ENCODE data around the gene WFS1.

Gene WFS1

DNA sequence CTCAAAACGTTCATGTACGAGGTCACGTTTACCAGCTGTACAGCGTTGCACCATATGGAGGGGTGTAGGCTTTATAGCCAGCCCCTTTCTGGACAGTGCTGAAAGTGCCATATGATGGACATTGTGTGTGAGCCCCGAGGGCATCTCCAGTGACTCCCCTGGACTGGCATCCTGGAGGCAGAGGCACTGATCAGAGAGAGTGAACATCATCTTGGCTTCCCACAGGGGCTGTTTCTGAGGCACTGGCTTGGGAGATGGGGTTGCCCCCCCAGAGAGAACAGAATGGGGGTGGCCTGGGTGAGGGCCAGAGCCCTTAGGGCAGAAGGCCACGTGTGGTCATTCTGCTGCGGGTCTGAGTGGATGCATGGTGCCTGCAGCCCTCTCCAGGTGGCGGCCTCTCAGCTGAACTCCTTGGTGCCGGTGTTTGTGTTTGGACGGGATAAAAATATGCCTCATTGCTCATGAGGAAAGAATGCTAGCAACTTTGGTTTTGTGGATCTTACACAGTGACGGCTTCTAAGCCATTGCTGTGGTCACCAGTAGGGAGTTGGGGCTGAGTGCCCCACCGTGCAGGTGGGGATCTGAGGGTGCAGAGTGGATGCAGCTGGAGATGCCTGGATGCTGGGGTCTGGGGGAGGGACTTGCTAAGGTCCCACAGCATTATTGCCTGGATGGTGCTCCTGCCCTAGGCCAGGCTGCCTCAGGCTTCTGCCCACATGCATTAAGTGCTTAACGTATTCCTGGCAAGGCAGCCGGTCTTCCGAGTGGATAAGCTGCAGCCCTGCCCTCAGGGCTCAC lies 3.4 kb downstream of the WFS1 start:
- TF ChIP-seq EZH2phosphoT487 (IDR thresholded peaks at IDR 0.05; ENCODE audit: borderline replicate concordance): no peak
- TF ChIP-seq, protein P1, sequence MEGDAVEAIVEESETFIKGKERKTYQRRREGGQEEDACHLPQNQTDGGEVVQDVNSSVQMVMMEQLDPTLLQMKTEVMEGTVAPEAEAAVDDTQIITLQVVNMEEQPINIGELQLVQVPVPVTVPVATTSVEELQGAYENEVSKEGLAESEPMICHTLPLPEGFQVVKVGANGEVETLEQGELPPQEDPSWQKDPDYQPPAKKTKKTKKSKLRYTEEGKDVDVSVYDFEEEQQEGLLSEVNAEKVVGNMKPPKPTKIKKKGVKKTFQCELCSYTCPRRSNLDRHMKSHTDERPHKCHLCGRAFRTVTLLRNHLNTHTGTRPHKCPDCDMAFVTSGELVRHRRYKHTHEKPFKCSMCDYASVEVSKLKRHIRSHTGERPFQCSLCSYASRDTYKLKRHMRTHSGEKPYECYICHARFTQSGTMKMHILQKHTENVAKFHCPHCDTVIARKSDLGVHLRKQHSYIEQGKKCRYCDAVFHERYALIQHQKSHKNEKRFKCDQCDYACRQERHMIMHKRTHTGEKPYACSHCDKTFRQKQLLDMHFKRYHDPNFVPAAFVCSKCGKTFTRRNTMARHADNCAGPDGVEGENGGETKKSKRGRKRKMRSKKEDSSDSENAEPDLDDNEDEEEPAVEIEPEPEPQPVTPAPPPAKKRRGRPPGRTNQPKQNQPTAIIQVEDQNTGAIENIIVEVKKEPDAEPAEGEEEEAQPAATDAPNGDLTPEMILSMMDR (conservative IDR thresholded peaks at IDR 0.05; ENCODE audit: low read length): no peak
- Histone ChIP-seq H3F3A (ENCODE audit: low read depth) (no peaks in the 10 kb centered on the region), H2AFZ (ENCODE audit: low read length) (no peak overlapping the region), H3K4me1 (ENCODE audit: insufficient read depth, low read length, poor library complexity, severe bottlenecking) (peaks cover 26% of the 10 kb centered on the region), H3K36me3 (ENCODE audit: insufficient read depth, low read length) (no peaks in the 10 kb centered on the region), H4K20me1 (ENCODE audit: insufficient read depth, low read length, poor library complexity, severe bottlenecking) (peaks cover 13% of the 10 kb centered on the region), H3K9me2 (replicated peaks; ENCODE audit: low read depth, low read length) (no peaks in the 10 kb centered on the region), H3K4me2 (ENCODE audit: low read depth, low read length, poor library complexity, severe bottlenecking) (no peak overlapping the region), H3K9ac (ENCODE audit: low read depth, low read length, poor library complexity, severe bottlenecking) (no peak overlapping the region), H3K27me3 (ENCODE audit: insufficient read depth, low read length, poor library complexity, severe bottlenecking) (peaks cover 7% of the 10 kb centered on the region), H3K79me2 (ENCODE audit: insufficient read depth, low read length) (no peaks in the 10 kb centered on the region), H3K9me3 (ENCODE audit: insufficient read depth, low read depth, low read length) (no peaks in the 10 kb centered on the region), H3K4me3 (ENCODE audit: low read length, poor library complexity, severe bottlenecking) (no peak overlapping the region)

DNA sequence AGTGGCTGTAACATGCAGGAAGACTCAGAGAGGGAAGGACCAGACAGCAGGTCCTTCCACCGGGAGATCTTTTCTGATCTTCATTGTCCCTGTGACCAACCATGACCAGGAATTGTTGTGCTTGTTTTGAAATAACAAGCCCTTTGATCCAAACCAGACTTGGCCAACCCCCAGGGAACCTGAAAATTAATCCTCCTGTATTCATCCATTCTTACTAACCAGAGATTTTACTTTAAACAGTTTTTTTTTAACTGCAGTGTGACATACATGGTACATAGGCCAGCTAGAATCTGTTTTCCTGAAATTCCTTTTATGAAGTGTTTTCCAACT lies 4.0 kb downstream of the WFS1 start:
- Histone ChIP-seq H3K9me2 (replicated peaks; ENCODE audit: low read depth, low read length) (no peaks in the 10 kb centered on the region), H3K79me2 (ENCODE audit: insufficient read depth, low read length) (no peaks in the 10 kb centered on the region), H3K4me1 (ENCODE audit: insufficient read depth, low read length, poor library complexity, severe bottlenecking) (peaks cover 26% of the 10 kb centered on the region), H3K9me3 (ENCODE audit: insufficient read depth, low read depth, low read length) (no peaks in the 10 kb centered on the region), H3K4me3 (ENCODE audit: low read length, poor library complexity, severe bottlenecking) (no peak overlapping the region), H3F3A (ENCODE audit: low read depth) (no peaks in the 10 kb centered on the region), H3K9ac (ENCODE audit: low read depth, low read length, poor library complexity, severe bottlenecking) (no peak overlapping the region), H4K20me1 (ENCODE audit: insufficient read depth, low read length, poor library complexity, severe bottlenecking) (peaks cover 17% of the 10 kb centered on the region), H3K4me2 (ENCODE audit: low read depth, low read length, poor library complexity, severe bottlenecking) (no peak overlapping the region), H3K27me3 (ENCODE audit: insufficient read depth, low read length, poor library complexity, severe bottlenecking) (peaks cover 7% of the 10 kb centered on the region), H3K36me3 (ENCODE audit: insufficient read depth, low read length) (no peaks in the 10 kb centered on the region), H2AFZ (ENCODE audit: low read length) (no peak overlapping the region)
- TF ChIP-seq, protein P1 (conservative IDR thresholded peaks at IDR 0.05; ENCODE audit: low read length): no peak
- no peak for TF ChIP-seq EZH2phosphoT487 (IDR thresholded peaks at IDR 0.05; ENCODE audit: borderline replicate concordance)

DNA sequence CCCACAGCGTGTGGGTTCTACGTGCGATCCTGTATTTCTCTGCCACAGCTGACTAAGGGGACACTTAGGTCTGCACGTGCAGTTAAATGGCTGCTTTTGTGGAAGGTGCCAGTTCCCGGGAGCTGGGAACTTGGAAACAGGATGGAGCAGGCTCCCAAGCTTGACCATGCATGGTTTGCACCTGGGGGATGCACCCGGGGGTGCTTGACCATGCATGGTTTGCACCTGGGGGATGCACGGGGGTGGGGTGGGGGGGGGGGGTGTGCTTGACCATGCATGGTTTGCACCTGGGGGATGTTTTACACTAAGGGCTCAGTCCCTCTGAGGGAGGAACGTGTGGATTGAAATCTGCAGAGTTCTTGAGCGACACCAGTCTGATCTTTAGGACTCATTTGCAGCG lies 5.7 kb downstream of the WFS1 start:
- Histone ChIP-seq H3K9ac (ENCODE audit: low read depth, low read length, poor library complexity, severe bottlenecking) (no peak overlapping the region), H3K4me1 (ENCODE audit: insufficient read depth, low read length, poor library complexity, severe bottlenecking) (peaks cover 34% of the 10 kb centered on the region), H3F3A (ENCODE audit: low read depth) (no peaks in the 10 kb centered on the region), H3K27me3 (ENCODE audit: insufficient read depth, low read length, poor library complexity, severe bottlenecking) (peaks cover 6% of the 10 kb centered on the region), H3K79me2 (ENCODE audit: insufficient read depth, low read length) (no peaks in the 10 kb centered on the region), H3K36me3 (ENCODE audit: insufficient read depth, low read length) (no peaks in the 10 kb centered on the region), H3K9me2 (replicated peaks; ENCODE audit: low read depth, low read length) (no peaks in the 10 kb centered on the region), H3K4me2 (ENCODE audit: low read depth, low read length, poor library complexity, severe bottlenecking) (no peak overlapping the region), H3K4me3 (ENCODE audit: low read length, poor library complexity, severe bottlenecking) (no peak overlapping the region), H4K20me1 (ENCODE audit: insufficient read depth, low read length, poor library complexity, severe bottlenecking) (peaks cover 17% of the 10 kb centered on the region), H3K9me3 (ENCODE audit: insufficient read depth, low read depth, low read length) (no peaks in the 10 kb centered on the region), H2AFZ (ENCODE audit: low read length) (no peak overlapping the region)
- TF ChIP-seq, protein P1 (conservative IDR thresholded peaks at IDR 0.05; ENCODE audit: low read length): no peak
- no peak for TF ChIP-seq EZH2phosphoT487 (IDR thresholded peaks at IDR 0.05; ENCODE audit: borderline replicate concordance)

Measured in Loucy (cell line).